Esophagus squamous epithelium (tissue), 4 donors: Measurements from ENCODE around the gene KIZ.

Source experiments
- CTCF ChIP-seq, 6 experiments: fragments of 450-650 bp in 4 of 6; fragments of 200-600 bp in 2 of 6; sonication (generic) in 2 of 6; IDR thresholded peaks; one replicate each; pipeline ENCODE4 v1.5.1; 2016 to 2019; ENCODE audit warnings: antibody characterized with exemption in 6 of 6, mild to moderate bottlenecking in 4 of 6, moderate library complexity in 4 of 6
- POLR2A ChIP-seq, 4 donors: fragments of 450-650 bp; IDR thresholded peaks; one replicate each; pipeline ENCODE4 v1.6.1; 2017; ENCODE audit warnings: antibody characterized with exemption in 4 of 4, mild to moderate bottlenecking in 4 of 4, moderate library complexity in 3 of 4

GRCh38 chr20:21206584-21206983, 80.7 kb downstream of the KIZ start:
- TF ChIP-seq CTCF (IDR thresholded peaks at IDR 0.05) (no peak), POLR2A (IDR thresholded peaks at IDR 0.05) (no peak)
